HFF-Myc (cell line): ENCODE data around the gene COQ10A.
A peak's percentile ranks its signal among the peaks of the same experiment; 100 is the strongest.

Experiments used
- DNase-seq: peaks from one replicate; pipeline ENCODE4 v3.0.0-alpha.2; 2011; ENCODE audit warnings: low read depth; ENCODE audit errors: extremely low read depth
- H3K4me3 ChIP-seq: replicated peaks from 2 replicates; pipeline ENCODE4 v1.5.1; 2011; ENCODE audit warnings: low read depth, mild to moderate bottlenecking, control low read depth, low read length
- CTCF ChIP-seq: IDR thresholded peaks from 2 replicates; pipeline ENCODE4 v1.5.1; 2012; ENCODE audit warnings: mild to moderate bottlenecking, low read depth, low read length, control low read depth; ENCODE audit errors: missing control alignments

The COQ10A gene

GRCh38 chr12:56266693-56267442 is at the start of gene COQ10A:
Gene COQ10A, plus strand, starts transcription at chr12:56266942. Its CDS starts 177 bp downstream, at chr12:56267119.
- TF ChIP-seq CTCF: peak; percentile 66
- DNase-seq: peak; percentile 59
- peak within 1 kb of the TSS; percentile 56 for H3K4me3 ChIP-seq

- no peak for DNase-seq
- H3K4me3 ChIP-seq: peak overlapping the region; percentile 89
- TF ChIP-seq CTCF: no peak
Observed at GRCh38 chr12:56219840-56220239, 46.9 kb upstream of the COQ10A start.

GRCh38 chr12:56220611-56221231 is 46.0 kb upstream of the COQ10A start:
- no peak for TF ChIP-seq CTCF
- no peak for DNase-seq
- peak overlapping the region; percentile 89 for H3K4me3 ChIP-seq

- DNase-seq: no peak
- H3K4me3 ChIP-seq: peak overlapping the region; percentile 89
- no peak for TF ChIP-seq CTCF
Observed at GRCh38 chr12:56221232-56221756, 45.4 kb upstream of the COQ10A start.

DNA sequence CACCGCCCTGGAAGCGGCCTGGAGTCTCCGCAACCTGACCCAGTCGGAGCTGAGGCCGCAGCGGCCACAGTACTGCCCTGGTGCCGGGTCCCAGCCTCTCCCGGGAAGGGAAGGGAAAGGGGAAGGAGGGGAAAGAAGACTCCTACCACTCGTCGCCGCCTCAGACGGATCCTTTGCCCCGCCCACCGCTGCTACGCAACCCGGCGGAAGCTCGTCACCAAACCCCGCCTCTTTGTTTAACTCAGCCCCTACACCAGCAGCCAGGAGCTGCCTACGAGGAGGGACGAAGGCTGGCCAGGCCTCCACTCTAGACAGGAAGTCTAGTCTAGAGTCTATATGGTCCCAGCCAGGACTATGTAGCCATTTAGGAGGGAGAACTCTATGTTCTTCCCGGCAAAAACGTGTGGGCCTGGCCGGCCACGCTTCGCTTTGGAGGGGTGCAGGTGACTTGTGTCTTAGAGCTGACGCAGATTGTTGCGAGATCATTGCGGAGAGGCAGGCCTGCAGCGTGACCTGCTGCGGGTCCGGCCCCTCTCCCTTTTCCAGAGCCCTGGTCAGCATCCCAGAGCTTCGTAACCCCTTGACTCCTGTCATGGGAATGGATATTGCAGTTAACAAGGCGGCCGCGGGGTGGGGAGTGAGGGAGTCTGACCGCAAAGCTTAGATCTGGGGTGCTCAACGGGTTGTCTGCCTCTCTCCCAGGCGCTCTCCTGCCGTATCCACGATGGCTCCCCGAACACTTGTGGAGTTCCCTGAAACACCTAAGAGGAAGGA is 44.8 kb upstream of the COQ10A start, which contains the start of gene RNF41:
Gene RNF41, minus strand, starts transcription at position 166 of the 774 bp plus-strand sequence. CDS start 7,875 bp downstream, outside the sequence.
- TF ChIP-seq CTCF: no peak
- H3K4me3 ChIP-seq: peak within 1 kb of the TSS; percentile 89
- DNase-seq: peak; percentile 92

DNA sequence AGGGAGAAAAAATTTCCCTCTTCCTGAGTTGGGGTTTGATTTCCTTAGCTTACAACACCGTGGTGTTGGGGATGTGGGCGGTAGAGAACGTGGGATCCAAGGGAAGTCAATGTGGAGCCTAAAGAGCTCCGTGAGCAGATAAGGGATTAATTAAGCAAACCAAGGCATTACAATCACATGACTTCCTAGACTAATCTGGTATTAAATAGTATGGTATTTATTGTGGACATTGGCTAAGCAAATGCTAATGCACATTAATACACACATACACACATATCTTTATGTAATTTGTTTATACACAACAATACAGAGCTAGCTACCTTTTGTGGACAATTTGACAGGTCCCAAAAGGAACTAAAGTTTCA is 44.2 kb upstream of the COQ10A start:
- TF ChIP-seq CTCF: no peak
- H3K4me3 ChIP-seq: peak overlapping the region; percentile 89
- no peak for DNase-seq
